Measurements from ENCODE around the gene RNF130. TPM values are rescaled to one million over a fixed set of nuclear protein-coding genes. Genes with fewer than 3 reads are reported as not detected.

RNF130 gene
- total and polyA plus RNA-seq, 2 of the 13 experiments (the other 11 are each of a cell fraction or from before 2014, with no cell fraction given), result 28.2 to 28.3 TPM

DNA sequence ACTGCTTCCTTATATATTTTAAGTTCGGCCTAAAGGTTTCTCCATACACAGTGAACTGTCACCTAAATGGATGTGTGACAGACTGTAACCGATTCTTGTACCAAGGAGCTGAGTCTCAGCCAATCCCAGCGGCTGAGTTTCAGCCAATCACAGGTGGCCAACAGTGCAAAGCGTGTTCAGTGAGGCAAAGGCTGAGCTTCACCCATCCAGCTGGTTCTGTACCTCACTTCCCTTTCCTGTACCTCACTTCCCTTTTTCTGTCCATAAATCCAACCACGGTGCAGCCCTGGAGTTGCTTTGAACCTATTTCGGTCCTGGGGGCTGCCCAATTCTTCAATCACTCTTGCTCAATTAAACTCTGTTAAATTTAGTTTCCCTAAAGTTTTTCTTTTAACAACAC lies 148.1 kb downstream of the RNF130 start:
- Histone ChIP-seq H2AFZ (ENCODE audit: low read length) (no peak overlapping the region), H3K4me3 (replicated peaks in 1 of 3; ENCODE audit: insufficient read depth in 1 of 3, low read depth in 2 of 3, low read length in 3 of 3) (no peak overlapping the region), H3K9me3 (ENCODE audit: low read length) (no peaks in the 10 kb centered on the region), H4K20me1 (ENCODE audit: insufficient read depth, low read length) (no peaks in the 10 kb centered on the region), H3K79me2 (ENCODE audit: insufficient read depth, low read length) (no peaks in the 10 kb centered on the region), H3K9ac (ENCODE audit: insufficient read depth, low read depth, low read length) (no peak overlapping the region), H3K27ac (ENCODE audit: extremely low read length, insufficient read depth, low read length) (no peak overlapping the region), H3K27me3 (ENCODE audit: control insufficient read depth in 1 of 2, insufficient read depth in 2 of 2, low read length in 2 of 2) (peaks cover 1 to 12% of the 10 kb centered on the region in 2 experiments; a peak in 3 of 5 replicates), H3K4me1 (ENCODE audit: insufficient read depth, low read length) (no peaks in the 10 kb centered on the region), H3K36me3 (replicated peaks in 1 of 2; ENCODE audit: control insufficient read depth in 1 of 2, insufficient read depth in 2 of 2, low read length in 2 of 2) (no peaks in the 10 kb centered on the region), H3K4me2 (ENCODE audit: low read depth, low read length) (no peak overlapping the region)
- TF ChIP-seq GABPA (IDR thresholded peaks at IDR 0.05; ENCODE audit: low read depth, low read length) (no peak), GABPA (CRISPR knock-in tag; IDR thresholded peaks at IDR 0.05; ENCODE audit: low read depth) (0 out of 2 replicates have a peak, but pooled peaks have one; percentile 14), KLF12 (CRISPR knock-in tag; IDR thresholded peaks at IDR 0.05; ENCODE audit: borderline replicate concordance) (no peak)
- ATAC-seq, result no peak
- no peak for FAIRE-seq
- DNase-seq (ENCODE audit: low spot score), result no peak
- ChIA-PET POLR2A (no interaction called here), CTCF (ENCODE audit: low intra/inter-chr PET ratio, low total read pairs) (no interaction called here)
- in situ Hi-C loops (cut with HindIII; ENCODE audit: extremely low pct_ligation_motif_present, low pct_unique_long_range_greater_than_20kb), result no loop called here
- WGBS (ENCODE audit: low lambda C conversion rate), result 62% methylated on average over 6 of the region's 6 CpGs
- intact Hi-C loops (cut with micrococcal nuclease; ENCODE audit: unreplicated experiment), result no loop called here
- no TSS peak for BruUV-seq (replicated peaks)

- FAIRE-seq, result no peak
- TF ChIP-seq ZNF30 (CRISPR knock-in tag; IDR thresholded peaks at IDR 0.05), result no peak
- TF ChIP-seq ZNF431 (CRISPR knock-in tag; IDR thresholded peaks at IDR 0.05; ENCODE audit: borderline replicate concordance, low read depth), result no peak
- TF ChIP-seq RAD21 (CRISPR knock-in tag; IDR thresholded peaks at IDR 0.05), result no peak
- TF ChIP-seq DRAP1 (CRISPR knock-in tag; IDR thresholded peaks at IDR 0.05), result no peak
- no peak for TF ChIP-seq ZKSCAN8 (CRISPR knock-in tag; IDR thresholded peaks at IDR 0.05; ENCODE audit: borderline replicate concordance)
- no peak for TF ChIP-seq ZNF263 (CRISPR knock-in tag; IDR thresholded peaks at IDR 0.05)
- TF ChIP-seq, protein P1, sequence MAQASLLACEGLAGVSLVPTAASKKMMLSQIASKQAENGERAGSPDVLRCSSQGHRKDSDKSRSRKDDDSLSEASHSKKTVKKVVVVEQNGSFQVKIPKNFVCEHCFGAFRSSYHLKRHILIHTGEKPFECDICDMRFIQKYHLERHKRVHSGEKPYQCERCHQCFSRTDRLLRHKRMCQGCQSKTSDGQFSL (CRISPR knock-in tag; IDR thresholded peaks at IDR 0.05), result no peak
- no peak for TF ChIP-seq ZNF746 (CRISPR knock-in tag; IDR thresholded peaks at IDR 0.05)
- no peak for TF ChIP-seq AKNA (CRISPR knock-in tag; IDR thresholded peaks at IDR 0.05; ENCODE audit: borderline replicate concordance)
- TF ChIP-seq RELA (CRISPR knock-in tag; IDR thresholded peaks at IDR 0.05), result no peak
- TF ChIP-seq SIX4 (CRISPR knock-in tag; IDR thresholded peaks at IDR 0.05), result no peak
- TF ChIP-seq ZNF788 (CRISPR knock-in tag; IDR thresholded peaks at IDR 0.05; ENCODE audit: borderline replicate concordance), result no peak
- no peak for TF ChIP-seq PHB2 (IDR thresholded peaks at IDR 0.05; ENCODE audit: partially characterized antibody)
These were observed 151.4 kb downstream of the RNF130 start for GRCh38 chr5:179920175-179920574.

More at GRCh38 chr5:179920175-179920574, 151.4 kb downstream of the RNF130 start:
- in situ Hi-C loops (cut with HindIII; ENCODE audit: extremely low pct_ligation_motif_present, low pct_unique_long_range_greater_than_20kb) (no loop called here), intact Hi-C loops (cut with micrococcal nuclease; ENCODE audit: unreplicated experiment) (no loop called here)
- H3K9ac ChIP-seq (ENCODE audit: insufficient read depth, low read depth, low read length), result no peak overlapping the region
- ATAC-seq (no peak), DNase-seq (ENCODE audit: low spot score) (no peak)
- H3K4me1 ChIP-seq (ENCODE audit: insufficient read depth, low read length), result no peaks in the 10 kb centered on the region
- WGBS (ENCODE audit: low lambda C conversion rate), result 18% methylated on average over 4 of the region's 4 CpGs
- no peak overlapping the region for H3K4me2 ChIP-seq (ENCODE audit: low read depth, low read length)
- no peaks in the 10 kb centered on the region for H3K36me3 ChIP-seq (replicated peaks in 1 of 2; ENCODE audit: control insufficient read depth in 1 of 2, insufficient read depth in 2 of 2, low read length in 2 of 2)
- no peaks in the 10 kb centered on the region for H3K79me2 ChIP-seq (ENCODE audit: insufficient read depth, low read length)
- H3K4me3 ChIP-seq (replicated peaks in 1 of 3; ENCODE audit: insufficient read depth in 1 of 3, low read depth in 2 of 3, low read length in 3 of 3), result no peak overlapping the region
- ChIA-PET POLR2A (no interaction called here), CTCF (ENCODE audit: low intra/inter-chr PET ratio, low total read pairs) (no interaction called here)
- H3K9me3 ChIP-seq (ENCODE audit: low read length), result no peaks in the 10 kb centered on the region
- no peak overlapping the region for H2AFZ ChIP-seq (ENCODE audit: low read length)
- H3K27ac ChIP-seq (ENCODE audit: extremely low read length, insufficient read depth, low read length), result no peak overlapping the region
- H3K27me3 ChIP-seq (ENCODE audit: control insufficient read depth in 1 of 2, insufficient read depth in 2 of 2, low read length in 2 of 2), result peaks cover 1 to 16% of the 10 kb centered on the region in 2 experiments; a peak in 3 of 5 replicates
- BruUV-seq (replicated peaks), result no TSS peak
- no peaks in the 10 kb centered on the region for H4K20me1 ChIP-seq (ENCODE audit: insufficient read depth, low read length)
